K562 (cell line): ENCODE measurements around the gene PAFAH2. TPM values are rescaled to one million over a fixed set of nuclear protein-coding genes. Genes with fewer than 3 reads are reported as not detected.

Experiments
- FOXP1 ChIP-seq: sonication (generic); formaldehyde crosslinking; IDR thresholded peaks from 2 replicates; pipeline ENCODE4 v1.8.0; 2022; ENCODE audit warnings: mild to moderate bottlenecking, missing genetic modification reagents
- NFYB ChIP-seq: IDR thresholded peaks from 2 replicates; pipeline ENCODE4 v1.6.1; 2011; ENCODE audit warnings: mild to moderate bottlenecking, moderate library complexity; ENCODE audit not compliant: insufficient read length; ENCODE audit errors: extremely low read depth
- PHB2 ChIP-seq: fragments of 450-650 bp; IDR thresholded peaks from 2 replicates; pipeline ENCODE4 v1.6.1; 2017; ENCODE audit warnings: low read depth
- TCF15 ChIP-seq: fragments of 250-450 bp; sonication (Bioruptor Pico); IDR thresholded peaks from 2 replicates; pipeline ENCODE4 v1.8.0; 2022; ENCODE audit warnings: moderate library complexity, mild to moderate bottlenecking, inconsistent platforms
- YY1 ChIP-seq, 3 experiments: IDR thresholded peaks; 2 replicates each; pipeline ENCODE4 v1.6.1; 2011; ENCODE audit warnings: low read length in 2 of 3, mild to moderate bottlenecking in 2 of 3, moderate library complexity in 2 of 3, borderline replicate concordance in 1 of 3, control low read depth in 1 of 3, low read depth in 1 of 3; ENCODE audit not compliant: insufficient read depth in 3 of 3, insufficient replicate concordance in 2 of 3, control insufficient read depth in 1 of 3, insufficient read length in 1 of 3; ENCODE audit errors: extremely low read depth in 1 of 3
- ZNF717 ChIP-seq: fragments of 250-450 bp; sonication (Bioruptor Pico); IDR thresholded peaks from 2 replicates; pipeline ENCODE4 v1.5.0; 2021
- polyA plus RNA-seq, 8 experiments: library from polyadenylated mRNA; depleted of rRNA in 4 of 8; stranded (reverse) in 5 of 8; unstranded in 3 of 8; fragments of >200 nt; fragmentation: Nextera tagmentation in 2 of 8; fragmentation: Illumina TruSeq in 1 of 8; extraction: Ambion mirVana in 2 of 8; extraction: Trizol in 1 of 8; gene quantifications; 2 replicates each; pipeline versions ENCODE4 v1.2.1 to v1.2.3, GENCODE V29; 2011 to 2014; ENCODE audit warnings: inconsistent platforms in 1 of 8, missing spikeins in 1 of 8
- total RNA-seq, 7 experiments: library from RNA; depleted of rRNA in 6 of 7; stranded (reverse); fragments of >200 nt in 6 of 7; fragmentation: Illumina TruSeq in 2 of 7; extraction: Trizol in 2 of 7; gene quantifications; 2 replicates each; pipeline versions ENCODE4 v1.2.1 to v1.2.3, GENCODE V29; 2011 to 2021; ENCODE audit warnings: low replicate concordance in 1 of 7
- TF ChIP-seq, protein P1 (sequence below), 3 experiments: fragments of 200-800 bp in 1 of 3; fragments of 250-450 bp in 1 of 3; fragments of 450-650 bp in 1 of 3; sonication (Bioruptor Pico) in 1 of 3; sonication (Bioruptor generic) in 1 of 3; formaldehyde crosslinking in 1 of 3; IDR thresholded peaks; 2 replicates each; pipeline versions ENCODE4 v1.6.1 to v1.8.0; 2016 to 2022; ENCODE audit warnings: mild to moderate bottlenecking in 2 of 3, missing genetic modification characterization in 2 of 3, missing compliant biosample characterization in 1 of 3, moderate library complexity in 1 of 3
- TF ChIP-seq, protein P2 (sequence below): fragments of 450-650 bp; IDR thresholded peaks from 2 replicates; pipeline ENCODE4 v1.6.1; 2017; ENCODE audit warnings: antibody characterized with exemption, mild to moderate bottlenecking
- TF ChIP-seq, protein P3 (sequence below): sonication (generic); formaldehyde crosslinking; IDR thresholded peaks from 2 replicates; pipeline ENCODE4 v1.8.0; 2022; ENCODE audit warnings: mild to moderate bottlenecking, missing genetic modification reagents

The PAFAH2 gene
- total and polyA plus RNA-seq, 9 of the 15 experiments (the other 6 are each of a cell fraction or from before 2014, with no cell fraction given), result 4.2 to 10.9 (median 6.8) TPM

DNA sequence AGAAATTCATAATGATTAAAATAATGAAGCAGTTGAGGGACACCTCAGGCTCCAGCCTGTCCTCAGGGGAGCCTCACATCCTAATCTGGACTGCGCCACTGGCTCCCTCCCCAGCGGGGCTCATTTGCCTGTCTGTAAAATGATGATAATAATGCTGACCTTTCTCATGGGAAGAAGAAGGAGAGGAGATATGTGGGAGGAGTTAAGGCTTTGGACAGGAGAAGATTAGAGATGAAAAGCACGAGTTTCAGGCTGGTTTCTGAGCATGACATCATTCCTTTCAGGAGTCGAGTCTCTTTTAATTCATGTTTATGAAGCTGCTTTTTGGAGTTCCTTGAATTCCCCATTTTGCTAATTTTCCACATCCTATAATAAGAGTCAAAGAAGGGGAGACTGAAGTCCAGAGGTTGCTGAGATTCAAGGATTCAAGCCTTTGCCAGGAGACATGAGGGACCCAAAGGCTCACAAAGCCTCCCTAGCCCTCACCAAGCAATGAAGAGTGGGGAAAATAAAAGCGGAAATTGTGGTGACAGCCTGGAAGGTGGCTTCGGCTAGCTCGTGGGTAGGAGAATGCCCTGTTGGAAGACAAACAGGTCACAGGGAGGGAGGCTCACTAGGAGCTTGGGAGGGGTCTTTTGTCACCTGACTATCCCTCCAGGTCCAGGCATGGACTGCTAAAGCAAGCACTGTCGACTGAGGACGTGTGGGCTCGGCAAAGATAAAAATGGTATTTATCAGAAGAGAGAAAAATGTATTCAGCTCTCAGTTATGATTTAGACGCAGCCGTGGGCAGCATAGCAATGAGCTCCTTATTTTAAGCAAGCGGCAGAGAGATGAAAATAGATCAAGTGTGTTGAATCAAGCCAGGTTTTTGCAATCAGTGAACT is 64.1 kb downstream of the PAFAH2 start (continued):
- TF ChIP-seq, protein P1, sequence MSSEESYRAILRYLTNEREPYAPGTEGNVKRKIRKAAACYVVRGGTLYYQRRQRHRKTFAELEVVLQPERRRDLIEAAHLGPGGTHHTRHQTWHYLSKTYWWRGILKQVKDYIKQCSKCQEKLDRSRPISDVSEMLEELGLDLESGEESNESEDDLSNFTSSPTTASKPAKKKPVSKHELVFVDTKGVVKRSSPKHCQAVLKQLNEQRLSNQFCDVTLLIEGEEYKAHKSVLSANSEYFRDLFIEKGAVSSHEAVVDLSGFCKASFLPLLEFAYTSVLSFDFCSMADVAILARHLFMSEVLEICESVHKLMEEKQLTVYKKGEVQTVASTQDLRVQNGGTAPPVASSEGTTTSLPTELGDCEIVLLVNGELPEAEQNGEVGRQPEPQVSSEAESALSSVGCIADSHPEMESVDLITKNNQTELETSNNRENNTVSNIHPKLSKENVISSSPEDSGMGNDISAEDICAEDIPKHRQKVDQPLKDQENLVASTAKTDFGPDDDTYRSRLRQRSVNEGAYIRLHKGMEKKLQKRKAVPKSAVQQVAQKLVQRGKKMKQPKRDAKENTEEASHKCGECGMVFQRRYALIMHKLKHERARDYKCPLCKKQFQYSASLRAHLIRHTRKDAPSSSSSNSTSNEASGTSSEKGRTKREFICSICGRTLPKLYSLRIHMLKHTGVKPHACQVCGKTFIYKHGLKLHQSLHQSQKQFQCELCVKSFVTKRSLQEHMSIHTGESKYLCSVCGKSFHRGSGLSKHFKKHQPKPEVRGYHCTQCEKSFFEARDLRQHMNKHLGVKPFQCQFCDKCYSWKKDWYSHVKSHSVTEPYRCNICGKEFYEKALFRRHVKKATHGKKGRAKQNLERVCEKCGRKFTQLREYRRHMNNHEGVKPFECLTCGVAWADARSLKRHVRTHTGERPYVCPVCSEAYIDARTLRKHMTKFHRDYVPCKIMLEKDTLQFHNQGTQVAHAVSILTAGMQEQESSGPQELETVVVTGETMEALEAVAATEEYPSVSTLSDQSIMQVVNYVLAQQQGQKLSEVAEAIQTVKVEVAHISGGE (CRISPR knock-in tag; IDR thresholded peaks at IDR 0.05), result no peak
- TF ChIP-seq PHB2 (0 out of 2 replicates have a peak, but pooled peaks have one; percentile 10), TCF15 (CRISPR knock-in tag) (no peak), FOXP1 (CRISPR knock-in tag) (0 out of 2 replicates have a peak, but pooled peaks have one; percentile 22), NFYB (no peak), ZNF717 (CRISPR knock-in tag) (no peak), YY1 (IDR thresholded peaks at IDR 0.05; ENCODE audit: borderline replicate concordance in 1 of 3, control insufficient read depth in 1 of 3, extremely low read depth in 1 of 3, insufficient read depth in 3 of 3, insufficient read length in 1 of 3, insufficient replicate concordance in 2 of 3, low read depth in 1 of 3, low read length in 2 of 3) (no peak)
- TF ChIP-seq, protein P2, sequence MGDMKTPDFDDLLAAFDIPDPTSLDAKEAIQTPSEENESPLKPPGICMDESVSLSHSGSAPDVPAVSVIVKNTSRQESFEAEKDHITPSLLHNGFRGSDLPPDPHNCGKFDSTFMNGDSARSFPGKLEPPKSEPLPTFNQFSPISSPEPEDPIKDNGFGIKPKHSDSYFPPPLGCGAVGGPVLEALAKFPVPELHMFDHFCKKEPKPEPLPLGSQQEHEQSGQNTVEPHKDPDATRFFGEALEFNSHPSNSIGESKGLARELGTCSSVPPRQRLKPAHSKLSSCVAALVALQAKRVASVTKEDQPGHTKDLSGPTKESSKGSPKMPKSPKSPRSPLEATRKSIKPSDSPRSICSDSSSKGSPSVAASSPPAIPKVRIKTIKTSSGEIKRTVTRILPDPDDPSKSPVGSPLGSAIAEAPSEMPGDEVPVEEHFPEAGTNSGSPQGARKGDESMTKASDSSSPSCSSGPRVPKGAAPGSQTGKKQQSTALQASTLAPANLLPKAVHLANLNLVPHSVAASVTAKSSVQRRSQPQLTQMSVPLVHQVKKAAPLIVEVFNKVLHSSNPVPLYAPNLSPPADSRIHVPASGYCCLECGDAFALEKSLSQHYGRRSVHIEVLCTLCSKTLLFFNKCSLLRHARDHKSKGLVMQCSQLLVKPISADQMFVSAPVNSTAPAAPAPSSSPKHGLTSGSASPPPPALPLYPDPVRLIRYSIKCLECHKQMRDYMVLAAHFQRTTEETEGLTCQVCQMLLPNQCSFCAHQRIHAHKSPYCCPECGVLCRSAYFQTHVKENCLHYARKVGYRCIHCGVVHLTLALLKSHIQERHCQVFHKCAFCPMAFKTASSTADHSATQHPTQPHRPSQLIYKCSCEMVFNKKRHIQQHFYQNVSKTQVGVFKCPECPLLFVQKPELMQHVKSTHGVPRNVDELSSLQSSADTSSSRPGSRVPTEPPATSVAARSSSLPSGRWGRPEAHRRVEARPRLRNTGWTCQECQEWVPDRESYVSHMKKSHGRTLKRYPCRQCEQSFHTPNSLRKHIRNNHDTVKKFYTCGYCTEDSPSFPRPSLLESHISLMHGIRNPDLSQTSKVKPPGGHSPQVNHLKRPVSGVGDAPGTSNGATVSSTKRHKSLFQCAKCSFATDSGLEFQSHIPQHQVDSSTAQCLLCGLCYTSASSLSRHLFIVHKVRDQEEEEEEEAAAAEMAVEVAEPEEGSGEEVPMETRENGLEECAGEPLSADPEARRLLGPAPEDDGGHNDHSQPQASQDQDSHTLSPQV, result peak; percentile 66; the same call in 1 of the 2 replicates
- TF ChIP-seq, protein P3, sequence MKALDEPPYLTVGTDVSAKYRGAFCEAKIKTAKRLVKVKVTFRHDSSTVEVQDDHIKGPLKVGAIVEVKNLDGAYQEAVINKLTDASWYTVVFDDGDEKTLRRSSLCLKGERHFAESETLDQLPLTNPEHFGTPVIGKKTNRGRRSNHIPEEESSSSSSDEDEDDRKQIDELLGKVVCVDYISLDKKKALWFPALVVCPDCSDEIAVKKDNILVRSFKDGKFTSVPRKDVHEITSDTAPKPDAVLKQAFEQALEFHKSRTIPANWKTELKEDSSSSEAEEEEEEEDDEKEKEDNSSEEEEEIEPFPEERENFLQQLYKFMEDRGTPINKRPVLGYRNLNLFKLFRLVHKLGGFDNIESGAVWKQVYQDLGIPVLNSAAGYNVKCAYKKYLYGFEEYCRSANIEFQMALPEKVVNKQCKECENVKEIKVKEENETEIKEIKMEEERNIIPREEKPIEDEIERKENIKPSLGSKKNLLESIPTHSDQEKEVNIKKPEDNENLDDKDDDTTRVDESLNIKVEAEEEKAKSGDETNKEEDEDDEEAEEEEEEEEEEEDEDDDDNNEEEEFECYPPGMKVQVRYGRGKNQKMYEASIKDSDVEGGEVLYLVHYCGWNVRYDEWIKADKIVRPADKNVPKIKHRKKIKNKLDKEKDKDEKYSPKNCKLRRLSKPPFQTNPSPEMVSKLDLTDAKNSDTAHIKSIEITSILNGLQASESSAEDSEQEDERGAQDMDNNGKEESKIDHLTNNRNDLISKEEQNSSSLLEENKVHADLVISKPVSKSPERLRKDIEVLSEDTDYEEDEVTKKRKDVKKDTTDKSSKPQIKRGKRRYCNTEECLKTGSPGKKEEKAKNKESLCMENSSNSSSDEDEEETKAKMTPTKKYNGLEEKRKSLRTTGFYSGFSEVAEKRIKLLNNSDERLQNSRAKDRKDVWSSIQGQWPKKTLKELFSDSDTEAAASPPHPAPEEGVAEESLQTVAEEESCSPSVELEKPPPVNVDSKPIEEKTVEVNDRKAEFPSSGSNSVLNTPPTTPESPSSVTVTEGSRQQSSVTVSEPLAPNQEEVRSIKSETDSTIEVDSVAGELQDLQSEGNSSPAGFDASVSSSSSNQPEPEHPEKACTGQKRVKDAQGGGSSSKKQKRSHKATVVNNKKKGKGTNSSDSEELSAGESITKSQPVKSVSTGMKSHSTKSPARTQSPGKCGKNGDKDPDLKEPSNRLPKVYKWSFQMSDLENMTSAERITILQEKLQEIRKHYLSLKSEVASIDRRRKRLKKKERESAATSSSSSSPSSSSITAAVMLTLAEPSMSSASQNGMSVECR (CRISPR knock-in tag), result no peak
